Measurements from ENCODE around the gene CPPED1.

The CPPED1 gene

DNA sequence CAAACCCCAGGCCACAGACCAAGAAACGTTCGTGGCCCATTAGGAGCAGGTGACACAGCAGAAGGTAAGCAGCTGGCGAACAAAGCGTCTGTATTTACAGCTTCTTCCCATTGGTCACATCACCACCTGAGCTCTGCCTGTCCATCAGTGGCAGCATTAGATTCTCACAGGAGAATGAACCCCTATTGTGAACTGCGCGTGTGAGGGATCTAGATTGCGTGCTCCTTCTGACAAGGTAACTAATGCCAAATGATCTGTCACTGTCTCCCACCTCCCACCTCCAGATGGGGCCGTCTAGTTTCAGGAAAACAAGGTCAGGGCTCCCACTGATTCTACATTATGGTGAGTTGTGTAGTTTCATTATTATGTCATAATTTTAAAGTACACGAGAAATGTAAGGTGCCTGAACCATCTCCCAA is 186.3 kb downstream of the CPPED1 start:
- Histone ChIP-seq H3K4me1 (ENCODE audit: control insufficient read depth, insufficient read depth, low read length) (peaks cover 11% of the 10 kb centered on the region), H3K27me3 (ENCODE audit: control insufficient read depth, insufficient read depth, low read length) (no peaks in the 10 kb centered on the region), H3K9ac (ENCODE audit: low read length) (no peak overlapping the region), H3K9me3 (ENCODE audit: control insufficient read depth, low read length) (no peaks in the 10 kb centered on the region), H3K4me3 (ENCODE audit: low read length) (no peak overlapping the region), H3K36me3 (ENCODE audit: control insufficient read depth, insufficient read depth, low read length) (no peaks in the 10 kb centered on the region)

DNA sequence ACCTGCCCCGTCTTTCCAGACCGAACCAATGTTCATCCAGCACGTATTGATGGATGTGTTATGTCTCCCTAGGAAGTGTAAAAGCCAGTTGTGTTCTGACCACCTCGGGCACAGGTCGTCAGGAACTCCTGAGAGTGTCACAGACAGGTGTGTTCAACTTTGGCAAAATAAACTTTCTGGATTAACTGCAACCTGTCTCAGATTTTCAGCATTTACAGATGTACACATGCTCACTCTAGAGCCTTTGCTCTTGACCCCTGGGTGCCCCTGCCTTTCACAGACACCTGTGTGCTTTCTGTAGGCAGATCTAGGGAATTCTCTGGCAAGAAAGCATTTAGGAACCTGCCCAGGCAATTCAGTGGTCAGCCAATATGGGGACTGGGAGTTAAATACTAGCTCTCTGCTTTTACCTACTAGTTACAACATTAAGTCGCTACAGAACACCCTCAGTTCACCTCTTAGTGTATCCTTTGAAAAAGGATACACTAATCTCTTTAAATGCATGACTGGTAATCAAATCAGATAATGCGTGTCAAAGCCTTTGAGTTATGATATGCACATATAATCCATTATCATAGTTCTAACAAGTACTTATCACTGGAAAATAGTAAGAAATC is 188.9 kb downstream of the CPPED1 start:
- H3K27me3 ChIP-seq (ENCODE audit: control insufficient read depth, insufficient read depth, low read length), result no peaks in the 10 kb centered on the region
- H3K4me3 ChIP-seq (ENCODE audit: low read length), result no peak overlapping the region
- no peak overlapping the region for H3K9ac ChIP-seq (ENCODE audit: low read length)
- no peaks in the 10 kb centered on the region for H3K36me3 ChIP-seq (ENCODE audit: control insufficient read depth, insufficient read depth, low read length)
- H3K4me1 ChIP-seq (ENCODE audit: control insufficient read depth, insufficient read depth, low read length), result peaks cover 21% of the 10 kb centered on the region
- H3K9me3 ChIP-seq (ENCODE audit: control insufficient read depth, low read length), result no peaks in the 10 kb centered on the region

DNA sequence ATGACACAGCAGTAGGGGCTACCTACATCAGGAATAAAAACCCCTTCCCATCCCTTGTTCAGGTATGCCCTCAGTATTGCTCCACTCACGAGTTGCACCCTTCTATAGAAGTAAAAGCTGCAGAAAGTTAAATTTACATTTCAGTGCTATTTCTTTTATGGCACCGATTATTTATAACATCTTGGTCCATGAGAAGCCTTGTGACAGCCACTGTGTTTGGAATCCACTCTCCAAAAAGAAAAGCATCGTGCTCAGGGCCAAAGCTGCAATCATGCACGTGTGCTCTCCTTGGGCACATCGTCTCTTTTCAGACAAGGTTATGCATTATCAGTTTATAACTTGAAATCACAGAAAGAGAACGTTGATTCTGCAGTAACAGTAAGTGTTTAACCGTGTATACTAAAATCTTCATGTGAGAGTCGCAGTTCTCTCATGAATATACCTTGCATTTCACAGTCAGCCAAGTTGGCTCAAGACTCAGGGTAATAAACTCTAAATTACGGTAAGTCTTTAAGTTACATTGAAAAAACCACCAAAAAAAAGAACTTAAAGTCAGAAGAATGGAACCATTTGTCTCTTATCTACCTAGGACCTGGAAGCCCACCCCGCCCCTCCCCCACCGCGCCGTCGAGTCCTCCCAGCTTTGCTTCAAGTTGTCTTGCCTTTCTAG is 189.6 kb downstream of the CPPED1 start:
- Histone ChIP-seq H3K27me3 (ENCODE audit: control insufficient read depth, insufficient read depth, low read length) (no peaks in the 10 kb centered on the region), H3K9me3 (ENCODE audit: control insufficient read depth, low read length) (no peaks in the 10 kb centered on the region), H3K4me1 (ENCODE audit: control insufficient read depth, insufficient read depth, low read length) (peaks cover 21% of the 10 kb centered on the region), H3K4me3 (ENCODE audit: low read length) (no peak overlapping the region), H3K36me3 (ENCODE audit: control insufficient read depth, insufficient read depth, low read length) (no peaks in the 10 kb centered on the region), H3K9ac (ENCODE audit: low read length) (no peak overlapping the region)

DNA sequence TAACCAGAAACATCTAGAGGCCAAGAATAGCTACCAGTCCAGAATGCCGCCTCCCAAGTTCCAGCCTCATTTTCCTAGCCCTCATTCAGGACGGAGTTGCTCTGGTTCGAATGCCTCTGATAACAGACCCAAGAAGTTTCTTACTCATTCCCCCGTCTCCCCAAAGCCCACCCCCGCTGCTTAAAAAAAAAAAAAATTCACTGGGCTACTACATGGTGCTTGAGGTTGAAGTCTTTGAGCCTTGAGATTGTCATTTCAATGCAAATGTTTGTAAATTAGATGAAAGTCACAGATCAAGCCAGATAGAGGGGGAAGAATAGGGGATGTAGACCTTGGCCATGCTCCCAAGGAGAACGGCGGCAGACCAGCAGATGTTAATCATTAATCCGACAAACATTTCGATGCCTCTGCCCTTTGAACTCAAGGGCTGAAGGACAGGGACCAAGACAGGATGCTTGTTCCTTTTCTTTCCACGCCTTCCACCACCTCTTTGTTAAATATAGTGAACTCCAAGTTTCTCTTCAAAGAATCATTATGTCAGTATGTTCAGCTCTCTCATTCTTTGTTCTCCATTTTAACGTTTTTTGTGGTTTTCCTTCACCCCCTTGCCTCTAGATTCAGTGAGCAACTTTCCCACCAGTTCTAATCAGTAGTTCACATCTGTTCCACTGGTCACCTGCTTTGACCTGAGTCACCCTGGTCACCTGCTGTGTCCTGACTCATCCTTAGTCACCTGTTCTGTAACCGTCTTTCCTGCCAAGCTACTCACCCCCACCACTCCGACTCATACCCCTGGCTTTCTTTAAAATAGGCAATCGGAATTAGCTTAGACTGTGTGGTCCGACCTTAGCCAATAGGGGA is 190.3 kb downstream of the CPPED1 start:
- Histone ChIP-seq H3K9ac (ENCODE audit: low read length) (no peak overlapping the region), H3K4me3 (ENCODE audit: low read length) (no peak overlapping the region), H3K9me3 (ENCODE audit: control insufficient read depth, low read length) (no peaks in the 10 kb centered on the region), H3K36me3 (ENCODE audit: control insufficient read depth, insufficient read depth, low read length) (no peaks in the 10 kb centered on the region), H3K27me3 (ENCODE audit: control insufficient read depth, insufficient read depth, low read length) (no peaks in the 10 kb centered on the region), H3K4me1 (ENCODE audit: control insufficient read depth, insufficient read depth, low read length) (peaks cover 21% of the 10 kb centered on the region)

DNA sequence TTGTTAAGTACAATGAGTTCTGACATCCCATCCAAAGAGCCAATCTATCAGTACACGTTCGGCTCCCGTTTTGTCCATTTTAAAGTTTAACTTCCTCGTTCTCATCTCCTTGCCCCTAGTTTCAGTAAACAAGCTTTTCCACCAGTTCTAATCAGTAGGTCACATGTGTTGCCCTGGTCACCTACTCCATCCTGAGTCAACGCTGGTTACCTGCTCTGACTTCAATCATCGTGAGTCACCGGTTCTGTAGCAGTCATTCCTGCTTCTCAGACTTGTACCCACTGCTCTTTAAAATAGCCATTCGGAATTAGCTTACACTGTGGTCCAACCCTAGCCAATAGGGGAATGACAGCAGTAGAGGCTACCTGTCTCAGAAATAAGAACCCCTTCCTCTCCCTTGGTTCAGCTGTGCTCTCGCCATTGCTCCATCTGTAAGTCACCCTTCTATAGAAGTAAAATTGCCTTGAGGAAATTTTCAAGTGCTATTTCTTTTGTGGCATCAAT is 191.0 kb downstream of the CPPED1 start:
- Histone ChIP-seq H3K9ac (ENCODE audit: low read length) (no peak overlapping the region), H3K4me3 (ENCODE audit: low read length) (no peak overlapping the region), H3K27me3 (ENCODE audit: control insufficient read depth, insufficient read depth, low read length) (no peaks in the 10 kb centered on the region), H3K9me3 (ENCODE audit: control insufficient read depth, low read length) (no peaks in the 10 kb centered on the region), H3K4me1 (ENCODE audit: control insufficient read depth, insufficient read depth, low read length) (peaks cover 21% of the 10 kb centered on the region), H3K36me3 (ENCODE audit: control insufficient read depth, insufficient read depth, low read length) (no peaks in the 10 kb centered on the region)

DNA sequence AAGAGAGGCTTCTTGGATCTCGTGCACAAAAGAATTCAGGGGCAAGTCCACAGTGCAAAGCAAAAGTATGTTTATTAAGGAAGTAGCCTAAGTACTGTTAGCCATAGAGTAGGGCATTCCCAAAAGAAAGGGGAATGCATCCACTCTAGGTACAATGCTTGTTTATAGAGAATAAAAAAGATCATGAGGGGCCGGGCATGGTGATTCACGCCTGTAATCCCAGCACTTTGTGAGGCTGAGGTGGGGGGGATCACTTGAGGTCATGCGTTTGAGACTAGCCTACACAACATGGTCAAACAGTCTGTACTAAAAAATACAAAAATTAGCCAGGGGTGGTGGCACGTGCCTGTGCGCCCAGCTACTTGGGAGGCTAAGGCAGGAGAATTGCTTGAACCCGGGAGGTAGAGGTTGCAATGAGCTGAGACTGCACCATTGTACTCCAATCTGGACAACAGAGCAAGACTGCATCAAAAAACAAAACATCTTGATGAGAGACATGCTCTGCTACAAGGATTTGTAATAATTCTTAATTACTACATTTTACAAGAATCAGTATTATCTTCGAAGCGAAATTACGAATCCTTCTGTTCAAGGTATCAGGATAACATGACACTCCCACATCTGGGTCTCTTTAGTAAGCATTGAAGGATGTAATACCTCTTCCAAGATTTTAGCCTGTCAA is 191.6 kb downstream of the CPPED1 start:
- no peak overlapping the region for H3K9ac ChIP-seq (ENCODE audit: low read length)
- H3K36me3 ChIP-seq (ENCODE audit: control insufficient read depth, insufficient read depth, low read length), result no peaks in the 10 kb centered on the region
- no peaks in the 10 kb centered on the region for H3K9me3 ChIP-seq (ENCODE audit: control insufficient read depth, low read length)
- H3K4me1 ChIP-seq (ENCODE audit: control insufficient read depth, insufficient read depth, low read length), result peaks cover 21% of the 10 kb centered on the region
- no peak overlapping the region for H3K4me3 ChIP-seq (ENCODE audit: low read length)
- H3K27me3 ChIP-seq (ENCODE audit: control insufficient read depth, insufficient read depth, low read length), result no peaks in the 10 kb centered on the region

DNA sequence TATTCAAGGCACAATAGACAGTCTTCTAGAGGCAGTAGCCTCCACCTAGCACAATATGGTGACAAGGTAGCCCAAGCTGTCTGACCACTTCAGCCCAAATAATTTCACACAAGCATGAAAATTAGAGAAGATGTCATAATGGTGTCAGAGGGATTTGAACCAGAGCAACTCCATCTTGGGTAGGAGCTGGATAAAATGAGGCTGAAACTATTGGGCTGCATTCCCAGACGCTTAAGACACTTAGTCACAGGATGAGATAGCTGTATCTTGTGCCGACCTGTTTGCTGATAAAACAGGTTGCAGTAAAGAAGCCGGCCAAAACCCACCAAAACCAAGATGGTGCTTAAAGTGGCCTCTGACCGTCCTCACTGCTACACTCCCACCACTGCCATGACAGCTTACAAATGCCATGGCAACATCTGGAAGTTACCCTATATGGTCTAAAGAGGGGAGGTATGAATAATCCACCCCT is 192.6 kb downstream of the CPPED1 start:
- H3K9ac ChIP-seq (ENCODE audit: low read length), result no peak overlapping the region
- H3K4me3 ChIP-seq (ENCODE audit: low read length), result no peak overlapping the region
- H3K4me1 ChIP-seq (ENCODE audit: control insufficient read depth, insufficient read depth, low read length), result peaks cover 21% of the 10 kb centered on the region
- no peaks in the 10 kb centered on the region for H3K27me3 ChIP-seq (ENCODE audit: control insufficient read depth, insufficient read depth, low read length)
- H3K36me3 ChIP-seq (ENCODE audit: control insufficient read depth, insufficient read depth, low read length), result no peaks in the 10 kb centered on the region
- no peaks in the 10 kb centered on the region for H3K9me3 ChIP-seq (ENCODE audit: control insufficient read depth, low read length)

DNA sequence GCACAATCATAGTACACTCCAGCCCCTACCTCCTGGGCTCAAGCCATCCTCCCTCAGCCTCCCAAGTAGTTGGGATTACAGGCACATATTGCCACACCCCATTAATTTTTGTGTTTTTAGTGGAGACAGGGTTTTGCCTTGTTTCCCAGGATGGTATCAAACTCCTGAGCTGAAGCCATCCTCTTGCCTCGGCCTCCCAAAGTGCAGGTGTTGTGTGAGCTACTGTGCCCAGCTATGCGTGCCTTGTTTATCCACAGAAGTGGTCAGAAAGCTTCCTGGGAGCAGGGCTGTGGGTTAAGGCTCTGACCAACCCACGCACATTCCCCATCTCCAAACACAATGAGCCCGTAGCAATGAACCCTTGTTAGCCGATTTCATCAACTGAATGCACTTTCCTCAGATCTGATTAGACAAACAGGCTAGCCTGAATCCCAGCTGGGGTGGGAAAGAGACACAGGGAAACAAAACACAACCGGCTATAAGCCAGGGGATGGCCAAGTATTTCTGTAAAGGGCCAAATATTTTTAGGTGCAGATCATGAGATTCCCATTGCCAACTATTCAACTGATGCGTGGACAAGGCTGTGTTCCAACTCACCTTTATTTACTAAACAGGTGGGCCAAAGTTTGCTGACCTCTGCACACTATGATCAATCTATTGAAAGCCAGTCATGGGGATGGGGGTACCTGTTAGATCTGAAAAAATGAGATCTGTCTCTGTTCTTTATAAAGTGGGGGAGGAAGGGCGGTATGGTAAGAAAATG is 193.6 kb downstream of the CPPED1 start:
- Histone ChIP-seq H3K9ac (ENCODE audit: low read length) (no peak overlapping the region), H3K4me1 (ENCODE audit: control insufficient read depth, insufficient read depth, low read length) (peaks cover 21% of the 10 kb centered on the region), H3K36me3 (ENCODE audit: control insufficient read depth, insufficient read depth, low read length) (no peaks in the 10 kb centered on the region), H3K9me3 (ENCODE audit: control insufficient read depth, low read length) (no peaks in the 10 kb centered on the region), H3K4me3 (ENCODE audit: low read length) (no peak overlapping the region), H3K27me3 (ENCODE audit: control insufficient read depth, insufficient read depth, low read length) (no peaks in the 10 kb centered on the region)
